Trophoblast cell (in vitro differentiated cells and primary cell): Measurements from ENCODE around the gene C19orf12.

Source experiments
- DNase-seq, 2 donors: peaks; one replicate each; pipeline ENCODE4 v3.0.0-alpha.2; 2016
- H2AFZ ChIP-seq: 2 replicates; pipeline ENCODE4 v1.6.1; 2013; ENCODE audit warnings: low read length, moderate library complexity, mild to moderate bottlenecking; ENCODE audit not compliant: insufficient read depth, poor library complexity
- H2AK5ac ChIP-seq: 2 replicates; pipeline ENCODE4 v1.6.1; 2013; ENCODE audit warnings: mild to moderate bottlenecking, low read length
- H2BK120ac ChIP-seq: 2 replicates; pipeline ENCODE4 v1.6.1; 2013; ENCODE audit warnings: low read length, mild to moderate bottlenecking, moderate library complexity; ENCODE audit not compliant: insufficient read depth, poor library complexity
- H2BK12ac ChIP-seq: 2 replicates; pipeline ENCODE4 v1.6.1; 2013; ENCODE audit warnings: mild to moderate bottlenecking, low read length, moderate library complexity
- H2BK5ac ChIP-seq: 2 replicates; pipeline ENCODE4 v1.6.1; 2013; ENCODE audit warnings: low read length, low read depth, moderate library complexity, mild to moderate bottlenecking; ENCODE audit not compliant: poor library complexity
- H3K14ac ChIP-seq: 2 replicates; pipeline ENCODE4 v1.6.1; 2013; ENCODE audit warnings: mild to moderate bottlenecking, low read length
- H3K18ac ChIP-seq: 2 replicates; pipeline ENCODE4 v1.6.1; 2013; ENCODE audit warnings: mild to moderate bottlenecking, low read length
- H3K23ac ChIP-seq: 2 replicates; pipeline ENCODE4 v1.6.1; 2013; ENCODE audit warnings: low read length
- H3K27ac ChIP-seq: 2 replicates; pipeline ENCODE4 v1.5.1; 2013; ENCODE audit warnings: low read depth, mild to moderate bottlenecking, inconsistent platforms, low read length, moderate library complexity
- H3K27me3 ChIP-seq: 2 replicates; pipeline ENCODE4 v1.6.1; 2013; ENCODE audit warnings: inconsistent platforms, mild to moderate bottlenecking, low read length, moderate library complexity; ENCODE audit not compliant: insufficient read depth
- H3K36me3 ChIP-seq, 2 experiments: 1 replicate in 1 of 2; 2 replicates in 1 of 2; pipeline ENCODE4 v1.6.1; 2013; ENCODE audit warnings: low read length in 2 of 2, mild to moderate bottlenecking in 2 of 2, moderate library complexity in 1 of 2; ENCODE audit not compliant: insufficient read depth in 2 of 2, control insufficient read depth in 1 of 2
- H3K4ac ChIP-seq: 2 replicates; pipeline ENCODE4 v1.6.1; 2013; ENCODE audit warnings: low read depth, mild to moderate bottlenecking, low read length, moderate library complexity
- H3K4me1 ChIP-seq, 2 experiments: 1 replicate in 1 of 2; 2 replicates in 1 of 2; pipeline ENCODE4 v1.6.1; 2013; ENCODE audit warnings: low read length in 2 of 2, mild to moderate bottlenecking in 2 of 2, moderate library complexity in 1 of 2; ENCODE audit not compliant: insufficient read depth in 2 of 2, control insufficient read depth in 1 of 2
- H3K4me2 ChIP-seq: 2 replicates; pipeline ENCODE4 v1.6.1; 2013; ENCODE audit warnings: inconsistent platforms, mild to moderate bottlenecking, low read length, moderate library complexity
- H3K4me3 ChIP-seq: 2 replicates; pipeline ENCODE4 v1.5.1; 2013; ENCODE audit warnings: mild to moderate bottlenecking, low read depth, low read length, inconsistent platforms
- H3K79me1 ChIP-seq: one replicate; pipeline ENCODE4 v1.6.1; 2013; ENCODE audit warnings: low read length
- H3K79me2 ChIP-seq: 2 replicates; pipeline ENCODE4 v1.6.1; 2013; ENCODE audit warnings: low read length, mild to moderate bottlenecking; ENCODE audit not compliant: control insufficient read depth, insufficient read depth, poor library complexity
- H3K9ac ChIP-seq: 2 replicates; pipeline ENCODE4 v1.6.1; 2013; ENCODE audit warnings: mild to moderate bottlenecking, low read length
- H3K9me3 ChIP-seq: 2 replicates; pipeline ENCODE4 v1.6.1; 2013; ENCODE audit warnings: low read depth, mild to moderate bottlenecking, control low read depth, inconsistent platforms, low read length; ENCODE audit not compliant: insufficient read depth
- H4K12ac ChIP-seq: 2 replicates; pipeline ENCODE4 v1.6.1; 2013; ENCODE audit warnings: low read depth, mild to moderate bottlenecking, low read length, moderate library complexity
- H4K8ac ChIP-seq: 2 replicates; pipeline ENCODE4 v1.6.1; 2013; ENCODE audit warnings: low read depth, mild to moderate bottlenecking, low read length, moderate library complexity
- H4K91ac ChIP-seq: one replicate; pipeline ENCODE4 v1.6.1; 2013; ENCODE audit warnings: low read depth, mild to moderate bottlenecking, low read length, moderate library complexity
- WGBS: extraction: QIAGEN DNeasy Blood & Tissue Kit; methylation state at CpG from one replicate; pipeline ENCODE4 v1.1.7; 2013; ENCODE audit warnings: missing lambda C conversion rate; ENCODE audit not compliant: insufficient read length, insufficient coverage; ENCODE audit errors: extremely low coverage; 5-methylcytosine and 5-hydroxymethylcytosine counted together

C19orf12 gene

GRCh38 chr19:29750001-29750400, 34.9 kb upstream of the C19orf12 start:
- H3K27me3 ChIP-seq = no peaks in the 10 kb centered on the region
- no peaks in the 10 kb centered on the region for H3K4me1 ChIP-seq
- no peak overlapping the region for H4K91ac ChIP-seq
- no peak overlapping the region for H3K4me3 ChIP-seq
- H4K8ac ChIP-seq = no peak overlapping the region
- H3K36me3 ChIP-seq = no peaks in the 10 kb centered on the region
- no peaks in the 10 kb centered on the region for H3K9me3 ChIP-seq
- no peaks in the 10 kb centered on the region for H3K79me1 ChIP-seq
- H3K18ac ChIP-seq = no peak overlapping the region
- no peak overlapping the region for H2AFZ ChIP-seq
- no peak overlapping the region for H3K27ac ChIP-seq
- no peak overlapping the region for H3K4me2 ChIP-seq
- no peak overlapping the region for H3K14ac ChIP-seq
- WGBS = no CpG with 5 or more reads among the region's 5 CpGs
- no peak overlapping the region for H4K12ac ChIP-seq
- H3K23ac ChIP-seq = no peak overlapping the region
- H3K4ac ChIP-seq = no peak overlapping the region
- DNase-seq = no peak
- no peaks in the 10 kb centered on the region for H3K79me2 ChIP-seq
- no peak overlapping the region for H2AK5ac ChIP-seq
- H2BK5ac ChIP-seq = no peak overlapping the region
- H2BK12ac ChIP-seq = no peak overlapping the region
- H2BK120ac ChIP-seq = no peak overlapping the region
- H3K9ac ChIP-seq = no peak overlapping the region

- H3K9ac ChIP-seq = no peak overlapping the region
- no peaks in the 10 kb centered on the region for H3K9me3 ChIP-seq
Observed at GRCh38 chr19:29748996-29749849, 34.2 kb upstream of the C19orf12 start.

GRCh38 chr19:29745253-29745652, 30.2 kb upstream of the C19orf12 start:
- Histone ChIP-seq H2AFZ (no peak overlapping the region), H3K14ac (no peak overlapping the region), H3K18ac (no peak overlapping the region), H2BK12ac (no peak overlapping the region), H3K4me3 (no peak overlapping the region), H2BK5ac (no peak overlapping the region), H3K4me2 (no peak overlapping the region), H3K79me2 (no peaks in the 10 kb centered on the region), H3K23ac (no peak overlapping the region), H3K9me3 (no peaks in the 10 kb centered on the region), H3K9ac (no peak overlapping the region), H2BK120ac (no peak overlapping the region), H3K27ac (no peak overlapping the region), H3K27me3 (no peaks in the 10 kb centered on the region), H4K91ac (no peak overlapping the region), H3K4me1 (no peaks in the 10 kb centered on the region), H4K8ac (no peak overlapping the region), H3K36me3 (no peaks in the 10 kb centered on the region), H4K12ac (no peak overlapping the region), H2AK5ac (no peak overlapping the region), H3K79me1 (no peaks in the 10 kb centered on the region), H3K4ac (no peak overlapping the region)
- no peak for DNase-seq
- WGBS = no CpG with 5 or more reads among the region's 6 CpGs

More at GRCh38 chr19:29748996-29749849, 34.2 kb upstream of the C19orf12 start:
- Histone ChIP-seq H2BK120ac (no peak overlapping the region), H3K14ac (no peak overlapping the region), H3K4me1 (no peaks in the 10 kb centered on the region), H3K18ac (no peak overlapping the region), H3K27me3 (no peaks in the 10 kb centered on the region), H3K23ac (no peak overlapping the region), H2BK5ac (no peak overlapping the region), H3K79me2 (no peaks in the 10 kb centered on the region), H3K27ac (no peak overlapping the region), H3K4me3 (no peak overlapping the region), H4K12ac (no peak overlapping the region), H3K4ac (no peak overlapping the region), H3K36me3 (no peaks in the 10 kb centered on the region), H2BK12ac (no peak overlapping the region), H2AFZ (no peak overlapping the region), H4K91ac (no peak overlapping the region), H4K8ac (no peak overlapping the region), H2AK5ac (no peak overlapping the region), H3K4me2 (no peak overlapping the region), H3K79me1 (no peaks in the 10 kb centered on the region)
- WGBS = no CpG with 5 or more reads among the region's 7 CpGs
- no peak for DNase-seq

- no peak for DNase-seq
- Histone ChIP-seq H3K14ac (no peak overlapping the region), H3K36me3 (no peaks in the 10 kb centered on the region), H3K9ac (no peak overlapping the region), H2AFZ (no peak overlapping the region), H3K4me2 (no peak overlapping the region), H2BK5ac (no peak overlapping the region), H4K8ac (no peak overlapping the region), H3K9me3 (no peaks in the 10 kb centered on the region), H4K91ac (no peak overlapping the region), H3K79me1 (no peaks in the 10 kb centered on the region), H3K79me2 (no peaks in the 10 kb centered on the region), H2BK12ac (no peak overlapping the region), H3K18ac (no peak overlapping the region), H2BK120ac (no peak overlapping the region), H3K4me1 (no peaks in the 10 kb centered on the region), H4K12ac (no peak overlapping the region), H3K27me3 (no peaks in the 10 kb centered on the region), H3K27ac (no peak overlapping the region), H3K4ac (no peak overlapping the region), H2AK5ac (no peak overlapping the region), H3K4me3 (no peak overlapping the region), H3K23ac (no peak overlapping the region)
Observed at GRCh38 chr19:29743681-29744080, 28.6 kb upstream of the C19orf12 start.
